Measurements from ENCODE around the gene YKT6.

- TF ChIP-seq EZH2 (IDR thresholded peaks at IDR 0.05; ENCODE audit: borderline replicate concordance, low read depth, low read length, severe bottlenecking) (no peak), CTCF (IDR thresholded peaks at IDR 0.05; ENCODE audit: borderline replicate concordance, extremely low read depth, low read length, poor library complexity, severe bottlenecking) (no peak)
Observed at GRCh38 chr7:44249639-44250234, 49.0 kb downstream of the YKT6 start.

All from DND-41 (cell line).